Neutrophil (primary cell): ENCODE data around the gene OR6B3.

Experiments
- H3K27ac ChIP-seq: fragments of 200-600 bp; sonication (generic); 2 replicates; pipeline ENCODE4 v1.5.1; 2016; ENCODE audit warnings: mild to moderate bottlenecking, moderate library complexity
- H3K27me3 ChIP-seq: fragments of 200-600 bp; sonication (generic); 2 replicates; pipeline ENCODE4 v1.6.0; 2016; ENCODE audit warnings: mild to moderate bottlenecking
- H3K36me3 ChIP-seq: fragments of 200-600 bp; sonication (generic); 2 replicates; pipeline ENCODE4 v1.5.1; 2017
- H3K4me1 ChIP-seq, 2 experiments: fragments of 200-600 bp in 1 of 2; sonication (generic) in 1 of 2; 1 replicate in 1 of 2; 2 replicates in 1 of 2; pipeline versions ENCODE4 v1.5.1 to v1.6.1; 2013 to 2016; ENCODE audit warnings: low read depth in 1 of 2, low read length in 1 of 2, mild to moderate bottlenecking in 1 of 2, moderate library complexity in 1 of 2; ENCODE audit not compliant: control insufficient read depth in 1 of 2, insufficient read depth in 1 of 2
- H3K4me3 ChIP-seq, 2 experiments: fragments of 200-600 bp in 1 of 2; sonication (generic) in 1 of 2; 1 replicate in 1 of 2; 2 replicates in 1 of 2; pipeline ENCODE4 v1.5.1; 2013 to 2016; ENCODE audit warnings: low read depth in 1 of 2, low read length in 1 of 2, mild to moderate bottlenecking in 1 of 2, moderate library complexity in 1 of 2
- H3K9me3 ChIP-seq: fragments of 200-600 bp; sonication (generic); 2 replicates; pipeline ENCODE4 v1.5.1; 2016
- TF ChIP-seq, protein P1 (sequence below): fragments of 200-600 bp; sonication (generic); IDR thresholded peaks from 2 replicates; pipeline ENCODE4 v1.5.1; 2016; ENCODE audit warnings: antibody characterized with exemption

The OR6B3 gene

DNA sequence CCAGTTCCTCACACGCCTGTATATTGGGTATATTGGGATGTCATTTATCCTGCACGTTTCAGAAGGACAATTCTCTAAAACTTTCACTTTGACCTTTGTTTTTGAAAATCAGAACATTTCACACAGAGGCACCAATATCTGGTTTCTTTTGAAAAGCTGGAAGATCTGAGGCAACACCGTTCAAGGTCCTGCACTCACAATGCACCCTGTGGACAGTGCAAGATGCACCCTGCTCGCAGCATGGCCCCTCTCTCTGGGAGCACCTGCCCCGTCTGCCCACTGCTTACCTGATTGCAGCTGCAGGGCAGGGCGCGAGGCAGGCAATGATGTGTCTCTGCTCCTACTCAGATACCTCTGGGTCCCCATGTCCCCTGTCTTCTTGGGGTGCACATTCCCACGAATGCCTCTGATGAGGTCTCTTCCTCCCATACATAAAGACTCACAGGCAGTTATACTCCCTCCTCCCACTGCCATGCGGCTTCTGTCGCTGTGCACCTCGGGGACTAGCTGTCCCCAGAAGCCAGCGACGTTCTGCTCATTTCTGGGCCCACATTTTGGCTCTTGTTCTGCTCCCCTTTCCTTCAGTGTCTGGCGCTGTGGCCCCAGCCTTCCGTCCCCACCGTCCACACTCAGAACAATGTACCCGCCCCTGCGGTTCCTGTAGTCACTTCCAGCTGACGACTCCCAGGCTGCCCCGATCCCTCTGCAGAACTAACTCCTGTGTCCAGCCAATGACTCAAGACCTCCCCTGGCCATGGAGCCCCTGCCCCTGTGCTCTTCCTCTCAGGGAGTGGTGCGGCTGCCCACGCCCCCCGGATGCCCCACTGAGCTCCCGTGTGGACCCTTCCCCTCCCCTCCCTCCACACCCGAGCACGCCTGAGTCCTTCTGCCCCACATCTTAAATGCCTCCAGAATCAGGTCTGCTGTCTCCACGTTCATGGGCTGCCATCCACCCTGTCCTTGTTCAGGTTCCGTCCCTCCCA, at the start of gene OR6B3:
Gene OR6B3 (minus strand): TSS at position 349 of the 983 bp plus-strand sequence.
- TF ChIP-seq, protein P1, sequence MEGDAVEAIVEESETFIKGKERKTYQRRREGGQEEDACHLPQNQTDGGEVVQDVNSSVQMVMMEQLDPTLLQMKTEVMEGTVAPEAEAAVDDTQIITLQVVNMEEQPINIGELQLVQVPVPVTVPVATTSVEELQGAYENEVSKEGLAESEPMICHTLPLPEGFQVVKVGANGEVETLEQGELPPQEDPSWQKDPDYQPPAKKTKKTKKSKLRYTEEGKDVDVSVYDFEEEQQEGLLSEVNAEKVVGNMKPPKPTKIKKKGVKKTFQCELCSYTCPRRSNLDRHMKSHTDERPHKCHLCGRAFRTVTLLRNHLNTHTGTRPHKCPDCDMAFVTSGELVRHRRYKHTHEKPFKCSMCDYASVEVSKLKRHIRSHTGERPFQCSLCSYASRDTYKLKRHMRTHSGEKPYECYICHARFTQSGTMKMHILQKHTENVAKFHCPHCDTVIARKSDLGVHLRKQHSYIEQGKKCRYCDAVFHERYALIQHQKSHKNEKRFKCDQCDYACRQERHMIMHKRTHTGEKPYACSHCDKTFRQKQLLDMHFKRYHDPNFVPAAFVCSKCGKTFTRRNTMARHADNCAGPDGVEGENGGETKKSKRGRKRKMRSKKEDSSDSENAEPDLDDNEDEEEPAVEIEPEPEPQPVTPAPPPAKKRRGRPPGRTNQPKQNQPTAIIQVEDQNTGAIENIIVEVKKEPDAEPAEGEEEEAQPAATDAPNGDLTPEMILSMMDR: no peak
- no peaks in the 10 kb centered on the region for H3K4me1 ChIP-seq
- no peak within 1 kb of the TSS for H3K27ac ChIP-seq
- H3K36me3 ChIP-seq: no peaks in the 10 kb centered on the region
- no peaks in the 10 kb centered on the region for H3K9me3 ChIP-seq
- H3K27me3 ChIP-seq: peaks cover 72% of the 10 kb centered on the region
- H3K4me3 ChIP-seq: no peak within 1 kb of the TSS

DNA sequence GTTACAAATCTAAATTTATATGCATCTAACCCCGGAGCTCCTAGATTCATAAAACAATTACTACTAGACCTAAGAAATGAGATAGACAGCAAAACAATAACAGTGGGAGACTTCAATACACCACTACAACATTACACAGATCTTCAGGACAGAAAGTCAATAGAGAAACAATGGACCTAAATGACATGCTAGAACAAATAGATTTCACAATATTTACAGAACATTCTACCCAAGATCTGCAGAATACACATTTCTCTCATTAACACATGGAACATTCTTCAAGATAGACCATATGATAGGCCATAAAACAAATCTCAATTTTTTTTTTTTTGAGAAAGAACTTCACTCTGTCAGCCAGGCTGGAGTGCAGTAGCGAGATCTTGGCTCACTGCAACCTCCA, 45.0 kb upstream of the OR6B3 start:
- Histone ChIP-seq H3K27ac (no peak overlapping the region), H3K9me3 (no peaks in the 10 kb centered on the region), H3K4me3 (no peak overlapping the region), H3K4me1 (no peaks in the 10 kb centered on the region), H3K36me3 (no peaks in the 10 kb centered on the region), H3K27me3 (peaks cover 81% of the 10 kb centered on the region)
- TF ChIP-seq, protein P1: no peak

DNA sequence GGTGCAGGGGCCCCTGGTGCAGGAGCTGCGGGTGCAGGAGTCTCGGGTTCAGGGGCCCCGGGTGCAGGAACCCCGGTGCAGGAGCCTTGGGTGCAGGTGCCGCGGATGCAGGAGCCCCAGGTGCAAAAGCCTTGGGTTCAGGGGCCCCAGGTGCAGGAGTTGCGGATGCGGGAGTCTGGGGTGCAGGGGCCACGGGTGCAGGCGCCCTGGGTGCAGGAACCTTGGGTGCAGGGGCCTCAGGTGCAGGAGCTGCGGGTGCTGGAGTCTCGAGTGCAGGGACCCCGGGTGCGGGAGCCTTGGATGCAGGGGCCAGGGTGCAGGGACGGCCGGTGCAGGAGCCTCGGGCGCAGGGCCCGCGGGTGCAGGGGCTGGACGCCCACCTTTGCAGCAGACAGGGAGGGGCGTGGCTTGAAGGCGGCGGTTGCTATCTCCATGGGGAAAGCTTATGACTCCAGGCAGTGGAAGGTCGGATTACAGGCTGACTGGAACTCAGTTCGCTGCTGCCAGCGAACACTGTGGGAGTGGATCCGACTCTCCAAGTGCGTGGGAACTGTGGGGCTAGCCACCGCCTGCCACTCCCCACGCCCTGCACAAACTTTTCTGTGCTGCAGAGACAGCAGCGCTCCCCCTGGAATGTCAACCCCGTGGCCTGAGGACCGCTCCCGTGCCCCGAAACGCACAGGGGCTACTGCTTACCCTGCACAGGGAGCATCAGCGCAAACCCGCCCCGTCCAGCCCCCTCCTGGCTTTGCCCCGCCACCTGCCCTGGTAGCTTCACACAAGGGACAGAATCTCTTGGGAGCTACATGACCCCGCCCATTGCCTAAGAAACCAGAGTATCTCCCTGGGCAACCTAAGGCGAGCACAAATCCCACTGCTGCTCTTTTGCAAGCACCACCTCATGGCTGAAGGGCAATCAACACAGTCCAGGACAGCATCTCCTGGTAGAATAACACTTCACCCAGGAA, 42.5 kb upstream of the OR6B3 start:
- no peaks in the 10 kb centered on the region for H3K36me3 ChIP-seq
- H3K27ac ChIP-seq: no peak overlapping the region
- TF ChIP-seq, protein P1: no peak
- H3K4me1 ChIP-seq: no peaks in the 10 kb centered on the region
- H3K9me3 ChIP-seq: no peaks in the 10 kb centered on the region
- H3K27me3 ChIP-seq: peaks cover 82% of the 10 kb centered on the region
- H3K4me3 ChIP-seq: no peak overlapping the region

DNA sequence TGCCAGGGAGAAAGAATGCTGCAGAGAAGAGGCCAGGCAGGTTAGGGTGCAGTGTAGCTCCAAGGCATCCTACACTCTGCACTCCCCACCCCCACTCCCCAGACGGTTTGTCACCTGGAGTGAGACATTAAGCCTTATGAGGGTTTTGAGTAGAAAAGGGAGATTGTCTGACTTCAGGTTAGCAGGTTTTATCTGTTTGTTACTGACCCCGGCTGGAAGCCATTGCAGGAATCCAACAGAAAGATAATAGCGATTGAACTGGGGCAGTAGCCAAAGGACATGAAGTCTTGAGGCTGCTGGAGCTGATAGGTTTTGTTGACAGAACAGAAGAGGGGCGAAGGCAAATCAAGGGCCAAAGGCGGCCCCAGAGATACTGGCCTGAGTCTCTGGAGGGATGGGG, 36.0 kb upstream of the OR6B3 start:
- Histone ChIP-seq H3K4me1 (no peaks in the 10 kb centered on the region), H3K27me3 (peaks cover 28% of the 10 kb centered on the region), H3K4me3 (no peak overlapping the region), H3K27ac (no peak overlapping the region), H3K36me3 (no peaks in the 10 kb centered on the region), H3K9me3 (no peaks in the 10 kb centered on the region)
- TF ChIP-seq, protein P1: no peak

DNA sequence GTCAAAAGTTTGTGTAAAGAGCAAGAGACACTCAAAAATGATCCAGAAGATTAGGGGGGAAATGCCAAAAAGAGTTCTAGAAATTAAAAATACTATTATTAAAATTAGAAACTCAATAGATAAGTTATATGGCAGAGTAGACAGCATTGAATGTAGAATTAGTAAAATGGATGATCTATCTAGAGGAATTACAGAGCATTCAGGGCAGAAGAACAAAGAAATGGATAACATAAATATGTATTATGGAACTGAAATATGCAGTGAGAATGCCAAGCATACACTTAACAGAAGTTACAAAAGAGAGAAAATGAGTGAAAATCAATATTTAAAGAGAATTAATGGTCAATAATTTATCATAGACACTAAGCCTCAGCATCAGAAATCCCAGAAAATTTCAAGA, 33.2 kb upstream of the OR6B3 start:
- peaks cover 15% of the 10 kb centered on the region for H3K27me3 ChIP-seq
- H3K9me3 ChIP-seq: no peaks in the 10 kb centered on the region
- no peak overlapping the region for H3K27ac ChIP-seq
- no peak overlapping the region for H3K4me3 ChIP-seq
- H3K4me1 ChIP-seq: no peaks in the 10 kb centered on the region
- TF ChIP-seq, protein P1: no peak
- H3K36me3 ChIP-seq: no peaks in the 10 kb centered on the region
